ENCODE data around the gene GTPBP2.
"Not testable (repeated sequence)": the region's sequence is repeated elsewhere in the genome, so short reads cannot be mapped to it uniquely, and the experiment has no call there.

The GTPBP2 gene

GRCh38 chr6:43657221-43657802 lies 28.2 kb upstream of the GTPBP2 start:
- no peak for DNase-seq (ENCODE audit: low read depth)
- no peak for TF ChIP-seq CTCF (IDR thresholded peaks at IDR 0.05; ENCODE audit: low read length, missing control alignments)
- H3K4me3 ChIP-seq (replicated peaks; ENCODE audit: low read depth, low read length) = no peak overlapping the region

GRCh38 chr6:43652822-43653221 lies 23.8 kb upstream of the GTPBP2 start:
- H3K4me3 ChIP-seq (replicated peaks; ENCODE audit: low read depth, low read length); DNase-seq (ENCODE audit: low read depth): not testable (repeated sequence)

- DNase-seq (ENCODE audit: low read depth) = no peak
- TF ChIP-seq CTCF (IDR thresholded peaks at IDR 0.05; ENCODE audit: low read length, missing control alignments) = no peak
- no peak overlapping the region for H3K4me3 ChIP-seq (replicated peaks; ENCODE audit: low read depth, low read length)
Observed at GRCh38 chr6:43648248-43648647, 19.2 kb upstream of the GTPBP2 start.

GRCh38 chr6:43647613-43648012 lies 18.5 kb upstream of the GTPBP2 start:
- H3K4me3 ChIP-seq (replicated peaks; ENCODE audit: low read depth, low read length) = no peak overlapping the region
- DNase-seq (ENCODE audit: low read depth) = no peak
- TF ChIP-seq CTCF (IDR thresholded peaks at IDR 0.05; ENCODE audit: low read length, missing control alignments) = no peak

GRCh38 chr6:43645613-43645964 lies 16.5 kb upstream of the GTPBP2 start:
- no peak for TF ChIP-seq CTCF (IDR thresholded peaks at IDR 0.05; ENCODE audit: low read length, missing control alignments)
- DNase-seq (ENCODE audit: low read depth) = no peak
- peak overlapping the region; percentile 55 for H3K4me3 ChIP-seq (replicated peaks; ENCODE audit: low read depth, low read length)

- TF ChIP-seq CTCF (IDR thresholded peaks at IDR 0.05; ENCODE audit: low read length, missing control alignments) = no peak
Observed at GRCh38 chr6:43644940-43645612, 16.0 kb upstream of the GTPBP2 start, which contains the start of gene RSPH9. RSPH9 (plus strand) TSS chr6:43645036; CDS start chr6:43645099, 63 bp downstream.

GRCh38 chr6:43639984-43640800 lies 11.1 kb upstream of the GTPBP2 start:
- no peak for DNase-seq (ENCODE audit: low read depth)
- TF ChIP-seq CTCF (IDR thresholded peaks at IDR 0.05; ENCODE audit: low read length, missing control alignments) = no peak
- no peak overlapping the region for H3K4me3 ChIP-seq (replicated peaks; ENCODE audit: low read depth, low read length)

More at GRCh38 chr6:43644940-43645612, 16.0 kb upstream of the GTPBP2 start, which contains the start of gene RSPH9:
- peak; percentile 66 for DNase-seq (ENCODE audit: low read depth)
- peak within 1 kb of the TSS; percentile 55 for H3K4me3 ChIP-seq (replicated peaks; ENCODE audit: low read depth, low read length)

Data from fibroblast of pulmonary artery (primary cell).